T47D (cell line): ENCODE measurements around the gene ITGB4.
A peak's percentile ranks its signal among the peaks of the same experiment; 100 is the strongest.

Experiments used
- DNase-seq, 2 experiments: peaks; one replicate each; pipeline versions ENCODE4 v3.0.0 to v3.0.0-alpha.2; 2011 to 2012; ENCODE audit warnings: low read depth in 1 of 2, low spot score in 1 of 2
- JUND ChIP-seq: IDR thresholded peaks from 2 replicates; pipeline ENCODE4 v1.6.1; 2012; ENCODE audit warnings: low read depth
- in situ Hi-C: cut with HindIII; loops from 2 replicates; pipeline ENCODE4 v1.10.0; 2016; ENCODE audit warnings: low sequenced_read_pairs, low pct_unique_long_range_greater_than_20kb

Gene ITGB4

DNA sequence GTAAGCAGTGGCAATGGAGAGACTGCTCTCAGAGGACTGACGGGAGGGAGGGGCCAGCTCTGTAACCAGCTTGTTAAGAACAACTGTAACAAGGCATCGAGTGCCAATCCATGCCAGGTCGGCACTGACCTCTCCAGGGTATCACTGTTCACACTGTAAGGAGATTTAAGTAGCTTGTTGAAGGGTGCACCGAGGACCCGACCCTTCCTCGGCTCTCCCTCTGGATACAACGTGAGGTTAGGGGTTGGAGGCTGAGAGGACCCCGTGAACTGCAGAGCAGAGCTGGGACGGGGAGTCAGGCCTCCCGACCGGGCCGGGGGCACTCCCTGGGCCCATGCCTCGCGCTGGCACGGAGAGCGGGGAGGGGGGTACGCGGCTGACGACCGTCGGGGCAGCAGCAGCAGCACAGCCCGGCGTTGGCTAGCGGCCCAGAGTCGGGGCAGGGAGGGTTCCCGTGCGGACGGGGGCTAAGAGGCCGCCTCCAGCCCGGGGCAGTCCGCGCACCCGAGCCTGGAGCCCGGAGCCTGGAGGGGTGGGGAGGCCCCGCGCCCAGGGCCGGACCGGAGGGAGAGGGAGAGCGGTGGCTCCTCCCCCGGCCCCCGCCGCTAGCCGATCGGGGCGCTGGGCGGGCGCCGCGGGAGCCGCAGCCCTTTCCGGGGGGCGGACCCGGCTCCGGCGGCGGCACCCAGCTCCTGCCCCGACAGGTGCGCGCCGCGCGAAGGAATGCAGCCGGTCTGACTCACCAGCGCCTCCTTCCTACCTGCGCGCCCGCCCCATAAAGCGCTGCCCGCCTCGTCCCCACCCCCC is at the start of gene ITGB4:
Gene ITGB4, plus strand, starts transcription at position 804 of the 807 bp plus-strand sequence. CDS start 3,245 bp downstream, outside the sequence.
- DNase-seq = peak; percentile 95 to 97
- in situ Hi-C loops = no loop called here
- no peak for TF ChIP-seq JUND

DNA sequence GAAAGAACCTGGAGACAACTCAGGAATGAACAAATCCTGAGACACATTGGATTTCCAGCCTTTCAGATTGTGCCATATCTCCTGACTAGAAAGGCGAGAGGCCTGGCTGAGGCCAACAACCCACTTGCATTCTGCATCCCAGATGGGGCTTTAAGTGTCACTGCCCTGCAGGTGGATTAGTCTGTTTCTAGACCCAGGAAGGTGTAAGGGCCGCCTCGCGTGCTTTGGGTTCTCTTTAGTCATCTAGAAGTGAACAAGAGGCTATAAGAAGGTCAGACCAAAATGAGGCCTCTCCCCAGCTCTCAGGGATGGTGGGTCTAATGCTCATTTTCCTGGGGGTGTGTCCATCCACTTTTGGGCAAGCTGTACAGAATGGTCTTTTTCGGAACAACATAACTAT is 49.2 kb upstream of the ITGB4 start:
- in situ Hi-C loops = no loop called here
- TF ChIP-seq JUND = no peak

DNA sequence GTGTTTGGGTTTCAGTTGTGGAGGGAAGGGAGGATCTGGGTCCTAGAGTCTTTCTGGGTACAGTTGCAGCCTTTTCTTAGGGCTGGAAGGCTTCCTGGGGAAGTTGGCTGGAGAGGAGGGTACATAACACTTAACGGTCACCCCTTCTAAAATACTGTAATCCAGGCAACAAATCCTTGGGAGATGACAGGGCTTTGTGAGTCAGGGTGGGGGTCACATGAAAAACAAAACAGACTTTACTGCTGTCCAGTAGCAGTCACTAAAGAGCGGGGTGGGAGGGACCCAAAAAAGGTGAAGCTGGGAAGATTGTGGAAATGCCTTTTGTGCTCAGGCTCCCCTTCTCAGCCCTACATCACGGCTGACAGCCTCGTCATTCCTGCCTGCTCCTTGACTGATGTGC is 47.8 kb upstream of the ITGB4 start:
- in situ Hi-C loops = no loop called here
- no peak for DNase-seq
- TF ChIP-seq JUND = no peak

More for the DNA sequence above, 49.2 kb upstream of the ITGB4 start:
- DNase-seq = no peak

DNA sequence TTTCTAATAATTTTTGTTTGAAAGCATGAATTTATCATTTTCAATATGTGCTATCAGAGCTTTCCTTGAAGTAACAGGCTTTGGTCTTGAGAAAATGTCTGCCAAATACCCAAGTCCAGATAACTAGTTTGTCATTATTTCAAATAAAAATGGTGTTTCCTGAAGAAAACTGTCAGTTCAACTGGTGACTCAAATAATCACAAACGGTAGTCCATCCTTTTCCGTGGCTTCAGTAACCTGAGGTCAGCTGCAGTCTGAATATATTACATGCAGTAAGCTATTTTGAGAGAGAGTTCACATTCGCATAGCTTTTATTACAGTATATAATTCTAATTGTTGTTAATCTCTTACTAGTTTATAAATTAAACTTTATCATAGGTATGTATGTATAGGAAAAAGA is 44.8 kb upstream of the ITGB4 start:
- no peak for TF ChIP-seq JUND
- DNase-seq = no peak
- in situ Hi-C loops = no loop called here

DNA sequence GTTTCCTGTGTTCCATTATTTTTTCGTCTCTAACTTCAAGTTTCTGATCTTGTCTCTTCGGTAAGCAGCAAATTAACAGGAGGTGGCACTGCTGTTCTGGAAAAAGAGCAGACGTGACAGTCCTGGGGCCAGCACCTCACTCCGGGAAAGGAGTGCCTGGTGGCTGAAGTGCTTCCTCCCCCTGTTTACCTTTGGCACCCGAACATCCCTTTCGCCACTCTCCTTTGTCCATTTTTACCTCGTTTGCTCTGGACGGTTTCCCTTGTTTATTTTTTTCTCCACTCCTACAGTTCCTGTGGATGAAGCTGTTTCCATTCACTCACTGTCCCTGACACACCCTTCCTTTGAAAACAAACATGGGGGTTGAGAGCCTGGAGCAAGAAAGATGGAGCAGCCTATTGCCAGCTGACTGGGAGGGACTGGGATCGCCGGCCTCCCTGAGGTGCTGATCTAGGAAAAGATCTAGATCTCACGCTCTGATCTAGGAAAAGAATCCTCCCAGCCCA is 41.5 kb upstream of the ITGB4 start:
- peak in 1 of 2 experiments; percentile 77 for DNase-seq
- in situ Hi-C loops = no loop called here
- TF ChIP-seq JUND = no peak

DNA sequence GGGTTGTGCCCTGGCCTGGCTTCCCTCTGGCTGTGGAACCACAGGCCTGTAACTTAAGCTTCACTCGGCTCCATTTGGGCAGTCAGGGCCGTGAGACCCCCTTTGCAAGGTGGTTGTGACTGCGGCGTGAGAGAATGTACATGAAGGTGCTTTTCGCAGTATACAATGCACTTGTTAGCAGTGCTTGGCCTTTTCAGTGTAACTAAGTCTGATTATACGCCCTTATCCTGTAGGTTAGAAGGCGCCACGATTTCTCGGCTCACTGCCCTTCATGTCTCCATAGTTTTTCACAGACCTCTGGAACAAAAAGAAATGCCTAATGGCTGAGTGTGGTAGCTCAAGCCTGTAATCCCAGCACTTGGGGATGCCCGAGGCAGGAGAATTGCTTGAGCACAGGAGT is 40.8 kb upstream of the ITGB4 start:
- no peak for DNase-seq
- in situ Hi-C loops = no loop called here
- TF ChIP-seq JUND = no peak

DNA sequence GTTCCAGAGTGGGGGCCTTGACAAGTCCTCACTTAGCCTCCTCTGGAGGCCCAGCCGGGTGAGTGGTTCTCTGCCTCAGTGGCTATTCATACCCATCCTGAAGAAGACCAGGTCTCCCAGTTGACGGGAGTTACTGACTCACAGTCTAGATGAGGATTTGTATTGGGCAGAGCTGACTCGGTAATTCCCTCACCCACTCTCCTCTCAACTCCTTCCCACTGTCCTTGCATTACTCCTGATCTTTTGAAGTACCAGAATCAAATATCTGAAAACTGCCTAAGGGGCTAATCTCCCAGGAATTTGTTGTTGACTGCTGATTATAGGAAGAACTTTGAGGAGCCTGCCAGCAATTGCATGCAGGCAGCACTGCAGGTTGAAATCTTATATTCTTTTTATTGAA is 40.0 kb upstream of the ITGB4 start:
- DNase-seq = no peak
- in situ Hi-C loops = no loop called here
- TF ChIP-seq JUND = no peak

DNA sequence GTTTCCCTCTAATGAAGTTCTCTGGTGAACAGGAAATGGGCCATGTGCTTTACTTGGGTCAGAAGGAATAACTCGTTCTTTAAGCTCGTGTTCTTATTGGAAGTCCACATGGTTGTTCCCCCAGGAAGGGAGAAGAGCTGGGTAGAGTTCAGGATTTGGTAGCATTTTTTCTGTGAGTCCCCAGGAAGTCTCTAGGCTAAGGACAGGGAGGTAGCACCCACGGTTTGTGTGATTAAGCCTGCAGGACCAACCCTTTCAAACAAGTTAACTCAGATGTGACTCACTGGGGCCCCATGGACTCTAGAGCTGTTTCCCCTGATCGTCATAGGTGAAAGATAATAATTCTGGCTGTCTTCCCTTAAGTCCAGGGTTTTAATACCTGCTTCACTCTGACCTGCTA is 37.7 kb upstream of the ITGB4 start:
- in situ Hi-C loops = no loop called here
- no peak for TF ChIP-seq JUND
- DNase-seq = no peak

DNA sequence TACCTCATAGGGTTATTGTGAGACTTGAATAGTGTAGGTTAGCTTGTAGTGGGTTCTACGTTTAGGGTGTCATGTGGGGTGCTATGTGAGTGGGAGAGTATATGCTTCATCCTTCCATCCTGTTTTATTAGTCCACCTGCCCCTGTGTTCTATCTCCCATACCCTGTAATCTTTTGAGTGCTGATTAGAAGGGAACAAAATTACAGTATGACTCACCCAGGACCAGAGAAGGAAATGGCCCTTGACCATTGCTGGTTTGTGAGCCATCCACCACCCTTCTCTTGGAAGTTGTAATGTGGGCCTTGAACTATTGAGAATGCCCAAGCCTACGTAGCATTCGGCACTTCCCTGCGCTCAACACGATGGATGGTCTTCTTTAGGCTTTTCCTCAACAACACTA is 37.0 kb upstream of the ITGB4 start:
- no peak for TF ChIP-seq JUND
- DNase-seq = no peak
- in situ Hi-C loops = no loop called here

DNA sequence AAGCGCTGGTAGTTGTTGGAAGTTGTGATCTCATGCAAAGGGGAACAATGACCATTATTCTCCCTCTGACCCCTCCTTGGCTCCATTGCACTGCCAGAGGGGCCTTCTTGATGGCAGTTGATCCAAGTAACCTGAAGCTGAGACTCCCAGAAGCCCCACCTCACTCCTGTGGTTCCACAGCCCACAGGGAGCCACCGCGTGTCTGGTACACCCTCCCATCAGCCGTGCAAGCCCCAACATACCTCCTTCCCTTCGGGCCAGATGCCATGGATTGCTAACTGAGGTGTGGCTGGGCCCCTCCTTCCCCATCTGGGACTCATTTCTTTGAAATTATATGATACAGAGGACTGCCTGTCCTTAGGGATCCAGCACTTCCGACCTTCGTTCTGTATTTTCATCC is 36.3 kb upstream of the ITGB4 start:
- in situ Hi-C loops = no loop called here
- DNase-seq = no peak
- TF ChIP-seq JUND = no peak

DNA sequence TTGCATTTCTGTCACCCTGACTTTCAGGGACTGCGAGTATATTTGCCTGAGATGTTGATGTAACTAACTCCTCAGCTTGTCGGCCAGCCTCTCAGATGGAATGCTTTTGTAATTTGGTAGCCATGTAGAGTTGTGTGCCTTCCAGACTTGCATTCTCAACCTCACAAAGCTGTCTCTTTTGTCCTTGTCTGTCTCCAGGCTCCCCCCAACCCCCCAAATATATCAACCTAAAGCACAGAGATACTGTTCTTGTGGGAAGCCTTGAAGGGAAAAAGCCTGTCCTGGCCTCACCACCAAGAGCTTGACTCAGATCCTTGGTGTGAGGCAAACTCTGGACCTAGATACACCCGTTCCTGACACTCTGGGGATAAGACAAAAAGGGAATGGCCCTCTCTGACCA is 35.8 kb upstream of the ITGB4 start:
- TF ChIP-seq JUND = no peak
- in situ Hi-C loops = no loop called here
- no peak for DNase-seq

DNA sequence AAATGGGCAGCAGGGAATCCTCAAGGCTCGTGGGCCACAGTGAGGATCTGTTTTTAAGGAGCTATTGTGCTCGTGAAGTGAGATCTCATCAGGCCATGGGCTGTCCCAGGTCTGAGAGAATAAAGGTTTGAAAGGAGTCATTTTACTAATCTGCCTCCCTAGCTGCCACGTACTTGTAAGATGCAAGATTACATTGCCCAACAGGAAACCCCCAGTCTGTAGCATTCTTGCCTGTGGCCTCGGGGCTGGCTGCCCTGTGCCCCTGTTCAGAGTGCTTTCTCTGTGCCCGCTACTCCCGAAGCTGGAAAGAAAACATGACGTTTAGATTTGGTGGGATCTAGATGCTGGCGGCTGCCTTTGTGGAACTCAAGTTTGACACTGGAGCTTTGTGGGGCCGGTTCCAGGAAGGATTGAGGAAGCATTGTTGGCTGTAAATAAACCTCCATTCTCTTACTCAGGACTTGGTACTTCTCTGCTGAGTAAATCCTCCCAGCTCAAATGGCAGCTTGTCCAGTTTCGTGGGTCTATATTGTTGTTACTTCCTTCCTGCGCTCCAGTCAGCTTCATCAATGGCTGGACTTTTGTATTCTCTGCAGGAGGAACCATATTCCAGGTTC is 32.9 kb upstream of the ITGB4 start:
- no peak for TF ChIP-seq JUND
- no peak for DNase-seq
- in situ Hi-C loops = no loop called here

DNA sequence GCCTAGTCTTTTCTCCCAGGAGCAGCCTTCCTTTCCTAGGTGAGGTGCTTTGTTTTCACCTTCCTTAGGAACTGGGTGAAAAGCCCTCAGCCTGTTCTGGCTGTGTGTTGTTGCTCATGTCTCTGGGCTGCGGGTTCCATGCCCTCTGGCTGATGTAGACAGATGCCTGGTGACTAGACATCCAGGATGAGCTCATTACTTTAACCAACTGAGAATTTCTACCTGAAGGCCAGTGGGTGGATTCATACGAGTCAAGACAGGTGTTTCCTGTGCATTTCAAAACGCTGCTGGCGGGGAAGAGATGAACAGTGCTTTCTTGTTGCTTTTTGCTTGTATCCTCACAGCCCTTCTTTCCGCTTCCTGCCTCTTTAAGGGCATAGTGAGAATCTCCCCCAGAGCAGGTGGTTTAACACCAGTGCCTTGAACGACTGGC is 31.8 kb upstream of the ITGB4 start:
- DNase-seq = peak in 1 of 2 experiments; percentile 56
- in situ Hi-C loops = no loop called here
- no peak for TF ChIP-seq JUND

DNA sequence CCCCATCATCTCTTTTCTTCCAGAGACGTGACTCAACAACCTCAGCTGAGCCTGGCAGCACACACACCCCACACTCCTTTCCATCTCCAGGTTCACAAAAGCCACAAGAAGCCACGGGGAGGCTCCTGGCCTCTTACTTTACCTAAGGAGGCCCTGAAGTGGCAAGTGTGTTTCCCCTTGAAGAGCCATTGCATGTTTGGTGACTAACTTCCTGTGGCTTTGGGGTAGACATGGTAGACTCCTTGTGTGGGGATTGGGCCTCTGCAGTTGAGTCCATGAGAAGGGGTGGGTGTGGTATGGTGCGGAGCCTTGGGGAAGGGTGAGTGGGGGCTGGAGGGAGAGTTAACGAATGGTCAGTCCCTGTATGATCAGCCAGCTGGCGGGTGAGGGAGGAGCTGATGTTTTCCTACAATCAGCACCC is 29.9 kb upstream of the ITGB4 start:
- no peak for TF ChIP-seq JUND
- no peak for DNase-seq
- in situ Hi-C loops = no loop called here
